ENCODE measurements around the gene KCTD18.

- TF ChIP-seq YY1 (IDR thresholded peaks at IDR 0.05; ENCODE audit: low read depth) (no peak), MAX (IDR thresholded peaks at IDR 0.05) (no peak), RAD21 (IDR thresholded peaks at IDR 0.05; ENCODE audit: low read depth) (no peak), EP300 (IDR thresholded peaks at IDR 0.05; ENCODE audit: borderline replicate concordance) (no peak), EGR1 (IDR thresholded peaks at IDR 0.05) (no peak)
Observed at GRCh38 chr2:200447139-200447855, 62.6 kb downstream of the KCTD18 start.

Data from Ishikawa (cell line).